ENCODE measurements around the gene PARP9.
"Not testable (repeated sequence)": the region's sequence is repeated elsewhere in the genome, so short reads cannot be mapped to it uniquely, and the experiment has no call there.

The PARP9 gene

GRCh38 chr3:122523317-122523716, 40.8 kb downstream of the PARP9 start:
- no peak for DNase-seq

GRCh38 chr3:122520861-122521260, 43.2 kb downstream of the PARP9 start:
- no peak for DNase-seq

- DNase-seq: no peak
Measured at GRCh38 chr3:122519693-122520092, 44.4 kb downstream of the PARP9 start.

GRCh38 chr3:122516846-122517360, 47.2 kb downstream of the PARP9 start:
- no peak for DNase-seq

- DNase-seq: no peak
Measured at GRCh38 chr3:122515870-122516269, 48.2 kb downstream of the PARP9 start.

- DNase-seq: no peak
Measured at GRCh38 chr3:122515020-122515468, 49.1 kb downstream of the PARP9 start.

- peak in 55 of 56 donors; percentile 21 to 90 (median 80) for DNase-seq
Measured at GRCh38 chr3:122514123-122515019, 49.7 kb downstream of the PARP9 start, which contains the start of gene KPNA1. TSS of gene KPNA1 (minus strand) at chr3:122514939. CDS start at chr3:122496565, 18,374 bp downstream.

- DNase-seq: no peak
Measured at GRCh38 chr3:122513386-122514122, 50.5 kb downstream of the PARP9 start.

- DNase-seq: no peak
Measured at GRCh38 chr3:122512284-122512683, 51.8 kb downstream of the PARP9 start.

- no peak for DNase-seq
Measured at GRCh38 chr3:122510878-122511535, 53.1 kb downstream of the PARP9 start.

GRCh38 chr3:122508944-122509343, 55.2 kb downstream of the PARP9 start:
- DNase-seq: not testable (repeated sequence)

- DNase-seq: no peak
Measured at GRCh38 chr3:122508135-122508914, 55.8 kb downstream of the PARP9 start.

- DNase-seq: no peak
Measured at GRCh38 chr3:122506450-122506849, 57.6 kb downstream of the PARP9 start.

GRCh38 chr3:122505676-122506075, 58.4 kb downstream of the PARP9 start:
- no peak for DNase-seq

GRCh38 chr3:122502941-122503340, 61.2 kb downstream of the PARP9 start:
- DNase-seq: no peak

GRCh38 chr3:122502139-122502538, 62.0 kb downstream of the PARP9 start:
- DNase-seq: no peak

- DNase-seq: not testable (repeated sequence)
Measured at GRCh38 chr3:122500964-122501363, 63.1 kb downstream of the PARP9 start.

- DNase-seq: no peak
Measured at GRCh38 chr3:122498152-122498551, 65.9 kb downstream of the PARP9 start.

- no peak for DNase-seq
Measured at GRCh38 chr3:122497425-122497824, 66.7 kb downstream of the PARP9 start.

GRCh38 chr3:122496508-122496907, 67.6 kb downstream of the PARP9 start:
- DNase-seq: no peak

- no peak for DNase-seq
Measured at GRCh38 chr3:122493296-122493695, 70.8 kb downstream of the PARP9 start.

Data from nucleus accumbens (tissue), 56 donors.